H9 (cell line): ENCODE results near the gene LAMA3. TPM values are rescaled to one million over a fixed set of nuclear protein-coding genes. Genes with fewer than 3 reads are reported as not detected.

Experiments
- DNase-seq: peaks from one replicate; pipeline ENCODE4 v3.0.0-alpha.2; 2017
- H2AFZ ChIP-seq: one replicate; pipeline ENCODE4 v1.6.1; 2013; ENCODE audit warnings: mild to moderate bottlenecking, low read length, control low read depth, moderate library complexity
- H2AK5ac ChIP-seq: 2 replicates; pipeline ENCODE4 v1.6.1; 2013; ENCODE audit warnings: low read length, control low read depth, mixed read lengths; ENCODE audit not compliant: insufficient read length
- H2BK120ac ChIP-seq: one replicate; pipeline ENCODE4 v1.6.1; 2013; ENCODE audit warnings: low read depth, mild to moderate bottlenecking, low read length, control low read depth, inconsistent platforms; ENCODE audit not compliant: poor library complexity, severe bottlenecking
- H2BK12ac ChIP-seq: 2 replicates; pipeline ENCODE4 v1.6.1; 2013; ENCODE audit warnings: low read length, control low read depth, mixed read lengths, low read depth; ENCODE audit not compliant: insufficient read length
- H2BK15ac ChIP-seq: 2 replicates; pipeline ENCODE4 v1.6.1; 2013; ENCODE audit warnings: low read depth, low read length, control low read depth
- H2BK20ac ChIP-seq: one replicate; pipeline ENCODE4 v1.6.1; 2013; ENCODE audit warnings: low read depth, mild to moderate bottlenecking, low read length, control low read depth, inconsistent platforms; ENCODE audit not compliant: poor library complexity, severe bottlenecking
- H2BK5ac ChIP-seq: 2 replicates; pipeline ENCODE4 v1.6.1; 2013; ENCODE audit warnings: low read length, control low read depth, mixed read lengths; ENCODE audit not compliant: insufficient read length
- H3K14ac ChIP-seq: 2 replicates; pipeline ENCODE4 v1.6.1; 2013; ENCODE audit warnings: low read length, control low read depth; ENCODE audit not compliant: insufficient read depth
- H3K18ac ChIP-seq: 2 replicates; pipeline ENCODE4 v1.6.1; 2013; ENCODE audit warnings: low read depth, mild to moderate bottlenecking, mixed read lengths, low read length, control low read depth; ENCODE audit not compliant: insufficient read length
- H3K23ac ChIP-seq: 2 replicates; pipeline ENCODE4 v1.6.1; 2013; ENCODE audit warnings: low read length, control low read depth, mixed read lengths, low read depth; ENCODE audit not compliant: insufficient read length
- H3K23me2 ChIP-seq: 2 replicates; pipeline ENCODE4 v1.6.1; 2013; ENCODE audit warnings: low read depth, mild to moderate bottlenecking, mixed read lengths, low read length, control low read depth; ENCODE audit not compliant: insufficient read length, poor library complexity, severe bottlenecking
- H3K27ac ChIP-seq: 2 replicates; pipeline ENCODE4 v1.5.1; 2013; ENCODE audit warnings: low read length, control low read depth, mixed read lengths, low read depth; ENCODE audit not compliant: insufficient read length
- H3K27me3 ChIP-seq: 2 replicates; pipeline ENCODE4 v1.6.1; 2013; ENCODE audit warnings: low read length, control low read depth, inconsistent platforms; ENCODE audit not compliant: insufficient read depth
- H3K4ac ChIP-seq: 2 replicates; pipeline ENCODE4 v1.6.1; 2013; ENCODE audit warnings: low read depth, mild to moderate bottlenecking, control low read depth, inconsistent platforms, low read length, moderate library complexity
- H3K4me1 ChIP-seq: 2 replicates; pipeline ENCODE4 v1.6.1; 2013; ENCODE audit warnings: low read length, control low read depth, inconsistent platforms; ENCODE audit not compliant: insufficient read depth
- H3K4me2 ChIP-seq: 2 replicates; pipeline ENCODE4 v1.6.1; 2013; ENCODE audit warnings: low read length, control low read depth, mixed read lengths; ENCODE audit not compliant: insufficient read length, insufficient read depth
- H3K56ac ChIP-seq: 2 replicates; pipeline ENCODE4 v1.6.1; 2013; ENCODE audit warnings: low read depth, mild to moderate bottlenecking, mixed read lengths, low read length, control low read depth; ENCODE audit not compliant: insufficient read length
- H3K79me1 ChIP-seq: 2 replicates; pipeline ENCODE4 v1.6.1; 2013; ENCODE audit warnings: low read depth, mild to moderate bottlenecking, moderate library complexity, low read length, control low read depth, inconsistent platforms; ENCODE audit not compliant: insufficient read depth, poor library complexity, severe bottlenecking
- H3K79me2 ChIP-seq: 2 replicates; pipeline ENCODE4 v1.6.1; 2013; ENCODE audit warnings: low read length, control low read depth, inconsistent platforms; ENCODE audit not compliant: insufficient read depth
- H3K9ac ChIP-seq: 2 replicates; pipeline ENCODE4 v1.6.1; 2013; ENCODE audit warnings: low read length, control low read depth, mixed read lengths; ENCODE audit not compliant: insufficient read length; ENCODE audit errors: extremely low read depth
- H3K9me3 ChIP-seq: one replicate; pipeline ENCODE4 v1.6.1; 2013; ENCODE audit warnings: low read depth, low read length, inconsistent platforms; ENCODE audit not compliant: control insufficient read depth
- H3T11ph ChIP-seq: one replicate; pipeline ENCODE4 v1.6.1; 2013; ENCODE audit warnings: mild to moderate bottlenecking, low read length, control low read depth, inconsistent platforms
- H4K20me1 ChIP-seq: one replicate; pipeline ENCODE4 v1.6.1; 2013; ENCODE audit not compliant: control insufficient read depth, insufficient read length, insufficient read depth
- H4K5ac ChIP-seq: 2 replicates; pipeline ENCODE4 v1.6.1; 2013; ENCODE audit warnings: low read depth, mild to moderate bottlenecking, mixed read lengths, low read length, control low read depth; ENCODE audit not compliant: insufficient read length
- H4K8ac ChIP-seq: replicated peaks from 2 replicates; pipeline ENCODE4 v1.6.1; 2013; ENCODE audit warnings: low read length, control low read depth, mixed read lengths, low read depth; ENCODE audit not compliant: insufficient read length
- H4K91ac ChIP-seq: 2 replicates; pipeline ENCODE4 v1.6.1; 2013; ENCODE audit warnings: low read depth, mild to moderate bottlenecking, moderate library complexity, mixed read lengths, low read length, control low read depth; ENCODE audit not compliant: insufficient read length
- H3K27ac Mint-ChIP-seq, 3 experiments: 2 replicates in 2 of 3; 3 replicates in 1 of 3; pipeline ENCODE4 v1.8.0; 2020 to 2021; ENCODE audit warnings: mixed read lengths in 3 of 3, mild to moderate bottlenecking in 1 of 3, moderate library complexity in 1 of 3
- H3K27me3 Mint-ChIP-seq: 2 replicates; pipeline ENCODE4 v1.8.0; 2021; ENCODE audit warnings: low read depth, mild to moderate bottlenecking, moderate library complexity, mixed read lengths
- H3K36me3 Mint-ChIP-seq, 3 experiments: 2 replicates in 2 of 3; 3 replicates in 1 of 3; pipeline ENCODE4 v1.8.0; 2020 to 2021; ENCODE audit warnings: low read depth in 3 of 3, mixed read lengths in 3 of 3; ENCODE audit not compliant: insufficient read depth in 1 of 3
- H3K4me1 Mint-ChIP-seq, 2 experiments: 2 replicates each; pipeline ENCODE4 v1.8.0; 2020; ENCODE audit warnings: mixed read lengths in 2 of 2
- H3K4me3 Mint-ChIP-seq, 2 experiments: 2 replicates in 1 of 2; 3 replicates in 1 of 2; pipeline ENCODE4 v1.8.0; 2020 to 2021; ENCODE audit warnings: mild to moderate bottlenecking in 2 of 2, mixed read lengths in 2 of 2, moderate library complexity in 1 of 2
- H3K9me3 Mint-ChIP-seq, 2 experiments: 2 replicates in 1 of 2; 3 replicates in 1 of 2; pipeline ENCODE4 v1.8.0; 2020; ENCODE audit warnings: mild to moderate bottlenecking in 2 of 2, mixed read lengths in 2 of 2, moderate library complexity in 1 of 2
- CTCF ChIP-seq: fragments of 200-600 bp; sonication (generic); conservative IDR thresholded peaks from 3 replicates; pipeline ENCODE4 v1.8.0; 2021; ENCODE audit warnings: antibody characterized with exemption, mild to moderate bottlenecking
- WGBS: extraction: QIAGEN DNeasy Blood & Tissue Kit; methylation state at CpG from one replicate; pipeline ENCODE4 v1.1.7; 2013; ENCODE audit warnings: missing lambda C conversion rate, low lambda C conversion rate, mixed read lengths; ENCODE audit not compliant: insufficient read length; ENCODE audit errors: extremely low coverage; 5-methylcytosine and 5-hydroxymethylcytosine counted together
- total RNA-seq: library from RNA; stranded (reverse); gene quantifications from 2 replicates; pipeline ENCODE4 v1.2.1, GENCODE V29; 2021

The LAMA3 gene
- total RNA-seq, 1 experiment from 2014 or later, result 0.33 TPM

GRCh38 chr18:23710068-23710527 lies 20.8 kb downstream of the LAMA3 start:
- TF ChIP-seq CTCF, result 0 out of 3 replicates have a peak, but pooled peaks have one; percentile 11
- peak overlapping the region; percentile 70 for H2AFZ ChIP-seq

More at GRCh38 chr18:23710068-23710527, 20.8 kb downstream of the LAMA3 start:
- no CpG with 5 or more reads among the region's 17 CpGs for WGBS
- H3K36me3 Mint-ChIP-seq, result no peaks in the 10 kb centered on the region
- no peaks in the 10 kb centered on the region for H4K20me1 ChIP-seq
- H2BK5ac ChIP-seq, result no peak overlapping the region
- H3K27me3 ChIP-seq, result no peaks in the 10 kb centered on the region
- peaks cover 0 to 4% of the 10 kb centered on the region in 2 experiments; a peak in 3 of 5 replicates for H3K9me3 Mint-ChIP-seq
- no peak overlapping the region for H3T11ph ChIP-seq
- H3K4me1 ChIP-seq, result peaks cover 3% of the 10 kb centered on the region; the same call in 1 of the 2 replicates
- H3K18ac ChIP-seq, result no peak overlapping the region
- no peak overlapping the region for H3K23ac ChIP-seq
- H4K8ac ChIP-seq, result no peak overlapping the region
- H3K9ac ChIP-seq, result no peak overlapping the region
- no peak overlapping the region for H3K27ac ChIP-seq
- H4K5ac ChIP-seq, result no peak overlapping the region
- H4K91ac ChIP-seq, result no peak overlapping the region
- H3K27ac Mint-ChIP-seq, result peak overlapping the region in 1 of 3 experiments; percentile 44; a peak in 2 of 7 replicates
- H3K4me2 ChIP-seq, result no peak overlapping the region
- H3K9me3 ChIP-seq, result no peaks in the 10 kb centered on the region
- H3K4me1 Mint-ChIP-seq, result peaks cover 0 to 3% of the 10 kb centered on the region in 2 experiments; a peak in 2 of 4 replicates
- no peak overlapping the region for H3K4ac ChIP-seq
- no peaks in the 10 kb centered on the region for H3K27me3 Mint-ChIP-seq
- H3K79me2 ChIP-seq, result no peaks in the 10 kb centered on the region
- no peak overlapping the region for H2BK20ac ChIP-seq
- no peaks in the 10 kb centered on the region for H3K79me1 ChIP-seq
- H2BK15ac ChIP-seq, result no peak overlapping the region
- no peak for DNase-seq
- H2AK5ac ChIP-seq, result no peak overlapping the region
- no peak overlapping the region for H2BK120ac ChIP-seq
- no peak overlapping the region for H3K14ac ChIP-seq
- no peak overlapping the region for H3K56ac ChIP-seq
- H2BK12ac ChIP-seq, result no peak overlapping the region
- no peak overlapping the region for H3K4me3 Mint-ChIP-seq
- H3K23me2 ChIP-seq, result no peaks in the 10 kb centered on the region
